T follicular helper cell (primary cell): ENCODE results near the gene TRMT1.
"Not testable (repeated sequence)": the region's sequence is repeated elsewhere in the genome, so short reads cannot be mapped to it uniquely, and the experiment has no call there.

Source experiments
- DNase-seq: peaks from one replicate; pipeline ENCODE4 v3.0.0-alpha.2; 2020; ENCODE audit warnings: low read depth
- total RNA-seq, 2 experiments: gene quantifications; one replicate each; lab custom pipeline; 2026; lab: John Stamatoyannopoulos, UW

TRMT1 gene
- total RNA-seq, result 125 to 251 reads per million in 2 experiments

GRCh38 chr19:13116282-13117175 is at the start of gene TRMT1:
Gene TRMT1 (minus strand): TSS chr19:13116740. CDS start chr19:13116399, 341 bp downstream.
- DNase-seq, result peak; percentile 86

GRCh38 chr19:13166151-13166550 is 49.6 kb upstream of the TRMT1 start:
- not testable (repeated sequence) for DNase-seq

- DNase-seq, result no peak
These were observed 48.8 kb upstream of the TRMT1 start for GRCh38 chr19:13165162-13165997.

- peak; percentile 35 for DNase-seq
These were observed 48.0 kb upstream of the TRMT1 start for GRCh38 chr19:13164343-13165161.

- peak; percentile 11 for DNase-seq
These were observed 47.2 kb upstream of the TRMT1 start for GRCh38 chr19:13163609-13164342.

- DNase-seq, result peak; percentile 78
These were observed 46.4 kb upstream of the TRMT1 start for GRCh38 chr19:13162724-13163608.

- no peak for DNase-seq
These were observed 44.0 kb upstream of the TRMT1 start for GRCh38 chr19:13160557-13160956.

- DNase-seq, result no peak
These were observed 43.2 kb upstream of the TRMT1 start for GRCh38 chr19:13159713-13160112.

- DNase-seq, result peak; percentile 54
These were observed 39.2 kb upstream of the TRMT1 start for GRCh38 chr19:13155472-13156359.

- peak; percentile 70 for DNase-seq
These were observed 38.5 kb upstream of the TRMT1 start for GRCh38 chr19:13154911-13155471.

GRCh38 chr19:13154241-13154778 is 37.8 kb upstream of the TRMT1 start:
- no peak for DNase-seq

GRCh38 chr19:13153569-13154240 is 37.2 kb upstream of the TRMT1 start:
- DNase-seq, result no peak

GRCh38 chr19:13152974-13153568 is 36.5 kb upstream of the TRMT1 start:
- peak; percentile 95 for DNase-seq

GRCh38 chr19:13152356-13152973 is 35.9 kb upstream of the TRMT1 start:
- no peak for DNase-seq

- DNase-seq, result peak; percentile 94
These were observed 35.2 kb upstream of the TRMT1 start for GRCh38 chr19:13151605-13152355.

GRCh38 chr19:13150931-13151604 is 34.5 kb upstream of the TRMT1 start:
- no peak for DNase-seq
